ENCODE data around the gene ZNF438. TPM values are rescaled to one million over a fixed set of nuclear protein-coding genes. Genes with fewer than 3 reads are reported as not detected.
A peak's percentile ranks its signal among the peaks of the same experiment; 100 is the strongest.

ZNF438 gene
- total RNA-seq, 1 donor: 8.0 TPM

DNA sequence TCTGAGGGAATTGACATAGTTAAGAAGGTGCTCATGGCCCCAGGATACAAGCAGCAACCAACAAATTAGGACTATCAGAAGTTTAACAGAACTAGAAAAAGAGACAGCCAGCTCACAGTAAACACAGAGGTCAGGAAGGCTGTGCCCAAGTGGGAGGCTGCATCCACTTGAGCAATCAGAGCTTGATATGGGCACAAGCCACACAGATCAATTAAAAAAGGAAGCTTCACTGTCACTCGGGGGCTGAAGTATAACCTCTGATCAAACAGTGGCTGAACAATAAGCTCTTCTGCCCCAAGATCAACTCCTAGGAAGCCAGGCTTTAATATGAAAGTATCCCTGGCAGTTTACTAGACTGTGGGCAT, 40.0 kb downstream of the ZNF438 start:
- TF ChIP-seq, protein P1, sequence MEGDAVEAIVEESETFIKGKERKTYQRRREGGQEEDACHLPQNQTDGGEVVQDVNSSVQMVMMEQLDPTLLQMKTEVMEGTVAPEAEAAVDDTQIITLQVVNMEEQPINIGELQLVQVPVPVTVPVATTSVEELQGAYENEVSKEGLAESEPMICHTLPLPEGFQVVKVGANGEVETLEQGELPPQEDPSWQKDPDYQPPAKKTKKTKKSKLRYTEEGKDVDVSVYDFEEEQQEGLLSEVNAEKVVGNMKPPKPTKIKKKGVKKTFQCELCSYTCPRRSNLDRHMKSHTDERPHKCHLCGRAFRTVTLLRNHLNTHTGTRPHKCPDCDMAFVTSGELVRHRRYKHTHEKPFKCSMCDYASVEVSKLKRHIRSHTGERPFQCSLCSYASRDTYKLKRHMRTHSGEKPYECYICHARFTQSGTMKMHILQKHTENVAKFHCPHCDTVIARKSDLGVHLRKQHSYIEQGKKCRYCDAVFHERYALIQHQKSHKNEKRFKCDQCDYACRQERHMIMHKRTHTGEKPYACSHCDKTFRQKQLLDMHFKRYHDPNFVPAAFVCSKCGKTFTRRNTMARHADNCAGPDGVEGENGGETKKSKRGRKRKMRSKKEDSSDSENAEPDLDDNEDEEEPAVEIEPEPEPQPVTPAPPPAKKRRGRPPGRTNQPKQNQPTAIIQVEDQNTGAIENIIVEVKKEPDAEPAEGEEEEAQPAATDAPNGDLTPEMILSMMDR (IDR thresholded peaks at IDR 0.05; ENCODE audit: insufficient read depth, low read length): no peak
- H3K4me3 ChIP-seq (ENCODE audit: low read depth, low read length): no peak overlapping the region
- DNase-seq (ENCODE audit: low read depth): no peak

DNA sequence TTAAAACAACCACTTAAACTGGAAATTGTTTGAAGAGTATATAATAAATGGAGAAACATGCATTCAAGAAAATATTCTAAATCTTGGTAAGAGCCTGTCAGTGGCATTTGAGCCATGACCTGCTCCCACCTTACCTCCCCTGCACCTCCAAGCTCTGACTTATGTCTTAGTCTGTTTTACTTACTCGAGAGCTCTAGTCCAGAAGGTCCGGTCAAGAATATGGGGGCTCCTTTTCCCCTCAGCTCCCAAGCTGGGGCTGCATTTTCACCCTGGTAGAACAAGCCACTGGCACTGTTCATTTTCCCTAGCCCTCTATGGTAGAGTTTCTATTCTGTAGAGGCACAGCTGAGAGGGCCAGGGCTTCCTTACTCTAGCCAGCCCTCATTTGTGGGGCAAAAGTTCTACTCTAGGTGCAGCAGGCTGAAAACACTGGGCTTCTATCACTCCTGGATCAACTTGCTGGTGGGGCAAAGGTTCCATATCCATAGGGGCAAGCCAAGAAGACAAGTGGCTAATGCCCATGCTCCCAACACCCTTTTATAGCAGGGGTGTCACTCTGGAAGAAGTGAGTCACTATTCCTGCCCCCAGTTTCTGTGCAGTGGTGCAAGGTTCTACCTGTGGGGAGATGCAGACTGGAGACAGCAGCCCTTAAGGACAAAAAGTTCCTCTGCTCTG, 40.6 kb downstream of the ZNF438 start:
- TF ChIP-seq, protein P1 (IDR thresholded peaks at IDR 0.05; ENCODE audit: insufficient read depth, low read length): no peak
- no peak for DNase-seq (ENCODE audit: low read depth)
- H3K4me3 ChIP-seq (ENCODE audit: low read depth, low read length): no peak overlapping the region

DNA sequence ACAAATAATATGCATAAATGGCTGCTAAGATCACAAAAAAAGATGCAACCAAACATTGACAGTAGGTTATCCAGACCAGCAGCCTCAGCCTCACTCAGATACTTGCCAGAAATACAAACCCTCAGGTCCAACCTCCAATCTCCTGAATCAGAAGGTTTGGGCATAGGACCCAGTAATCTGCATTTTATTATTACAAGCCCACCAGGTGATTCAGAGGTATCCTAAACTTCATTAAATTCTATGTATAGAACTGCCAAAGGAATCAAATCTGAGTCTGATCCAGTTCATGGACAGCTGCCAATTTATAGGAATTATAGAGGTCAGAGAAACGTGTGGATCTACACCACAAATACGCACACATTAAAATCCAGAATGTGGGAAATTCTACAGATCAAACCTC, 41.3 kb downstream of the ZNF438 start:
- H3K4me3 ChIP-seq (ENCODE audit: low read depth, low read length): no peak overlapping the region
- TF ChIP-seq, protein P1 (IDR thresholded peaks at IDR 0.05; ENCODE audit: insufficient read depth, low read length): no peak
- DNase-seq (ENCODE audit: low read depth): no peak

DNA sequence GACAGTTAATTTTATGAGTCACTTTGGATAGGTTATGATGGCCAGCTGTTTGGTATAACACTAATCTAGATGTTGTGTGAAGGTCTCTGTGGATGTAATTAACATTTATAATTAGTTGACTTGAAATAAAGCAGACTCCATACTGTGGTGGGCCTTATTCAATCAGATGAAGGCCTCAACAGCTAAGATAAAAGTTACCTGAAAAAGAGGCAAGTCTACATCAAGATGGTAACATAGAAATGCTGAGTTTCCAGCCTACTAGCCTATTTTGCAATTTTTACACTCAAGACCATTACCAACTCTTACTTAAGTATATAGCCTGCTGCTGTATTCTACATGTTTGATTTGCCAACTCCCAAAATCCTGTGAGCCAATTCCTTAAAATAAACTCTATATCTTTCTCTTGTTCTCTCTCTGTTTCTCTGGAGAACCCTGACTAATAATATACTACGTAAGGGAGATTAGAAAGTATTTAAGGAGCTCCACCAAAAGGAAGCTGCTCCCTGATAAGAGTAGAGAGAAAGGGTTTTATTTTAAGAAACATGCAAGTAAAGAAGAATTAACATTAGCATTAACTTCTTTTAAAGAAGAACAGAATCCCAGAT, 42.7 kb downstream of the ZNF438 start:
- no peak overlapping the region for H3K4me3 ChIP-seq (ENCODE audit: low read depth, low read length)
- peak; percentile 98 for DNase-seq (ENCODE audit: low read depth)
- TF ChIP-seq, protein P1 (IDR thresholded peaks at IDR 0.05; ENCODE audit: insufficient read depth, low read length): no peak

DNA sequence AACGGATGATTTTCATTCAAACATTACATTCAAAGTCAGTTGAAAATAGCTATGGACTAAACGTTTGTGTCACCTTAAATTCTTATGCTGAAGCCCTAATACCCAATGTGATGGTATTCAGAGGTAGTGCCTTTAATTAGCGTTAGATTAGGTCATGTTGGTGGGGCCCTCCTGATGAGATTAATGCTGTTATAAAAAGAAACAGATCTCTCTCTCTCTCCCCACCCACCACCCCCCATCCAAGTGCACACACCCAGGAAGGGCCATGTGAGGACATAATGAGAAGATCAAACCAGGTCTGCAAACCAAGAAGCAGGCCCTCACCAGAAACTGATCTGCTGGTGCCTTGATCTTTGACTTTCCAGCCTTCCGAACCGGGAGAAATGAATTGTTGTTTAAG, 44.2 kb downstream of the ZNF438 start:
- DNase-seq (ENCODE audit: low read depth): peak; percentile 45
- H3K4me3 ChIP-seq (ENCODE audit: low read depth, low read length): no peak overlapping the region
- TF ChIP-seq, protein P1 (IDR thresholded peaks at IDR 0.05; ENCODE audit: insufficient read depth, low read length): no peak

DNA sequence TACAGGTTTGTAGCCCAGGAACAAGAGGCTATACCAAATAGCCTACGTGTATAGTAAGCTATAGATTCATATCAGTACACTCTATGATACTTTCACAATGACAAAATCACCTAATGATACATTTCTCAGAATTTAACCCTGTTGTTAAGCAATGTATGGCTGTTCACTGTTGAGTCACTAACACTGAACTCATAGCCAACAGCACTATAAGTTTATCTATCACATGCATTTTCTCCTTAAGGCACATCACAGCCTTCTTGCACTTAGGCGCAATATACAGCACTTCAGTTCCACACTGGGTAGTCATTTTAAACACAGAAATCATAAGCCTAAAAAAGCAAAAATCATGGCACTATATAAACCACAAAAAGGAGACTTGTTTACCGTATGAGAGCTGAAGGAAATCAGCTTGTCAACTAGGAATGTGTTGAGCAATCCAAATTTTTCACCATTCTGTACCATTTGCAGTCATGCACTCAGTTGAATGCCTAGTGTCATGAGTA, 45.6 kb downstream of the ZNF438 start:
- DNase-seq (ENCODE audit: low read depth): peak; percentile 76
- TF ChIP-seq, protein P1 (IDR thresholded peaks at IDR 0.05; ENCODE audit: insufficient read depth, low read length): no peak
- H3K4me3 ChIP-seq (ENCODE audit: low read depth, low read length): no peak overlapping the region
